Hepatocyte (in vitro differentiated cells): ENCODE measurements around the gene STX11.

Experiments used
- EZH2 ChIP-seq: fragments of 200-600 bp; sonication (generic); IDR thresholded peaks from 2 replicates; pipeline ENCODE4 v1.6.1; 2016; ENCODE audit warnings: antibody characterized with exemption, mild to moderate bottlenecking, borderline replicate concordance
- TF ChIP-seq, protein P1 (sequence below): fragments of 200-600 bp; sonication (generic); IDR thresholded peaks from 2 replicates; pipeline ENCODE4 v1.5.1; 2016; ENCODE audit warnings: antibody characterized with exemption, mild to moderate bottlenecking; ENCODE audit not compliant: poor library complexity

DNA sequence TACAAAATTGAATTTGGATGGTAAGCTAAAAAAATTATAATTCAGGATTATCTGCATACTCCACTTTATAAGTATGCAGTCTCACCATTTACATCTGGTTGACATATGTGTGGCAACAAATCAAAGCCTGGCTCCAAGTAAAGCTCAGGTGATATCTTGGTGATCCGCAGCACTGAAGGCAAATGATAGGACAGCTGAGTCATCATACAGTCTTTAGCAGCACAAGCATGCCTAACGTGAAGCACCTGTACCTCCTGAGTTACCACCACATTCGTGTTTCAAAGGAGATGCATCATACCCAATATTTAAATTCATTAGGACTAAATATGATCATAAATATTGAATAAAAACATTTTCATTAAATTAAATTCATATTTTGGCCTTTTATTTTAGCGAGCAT, 11.8 kb upstream of the STX11 start:
- TF ChIP-seq, protein P1, sequence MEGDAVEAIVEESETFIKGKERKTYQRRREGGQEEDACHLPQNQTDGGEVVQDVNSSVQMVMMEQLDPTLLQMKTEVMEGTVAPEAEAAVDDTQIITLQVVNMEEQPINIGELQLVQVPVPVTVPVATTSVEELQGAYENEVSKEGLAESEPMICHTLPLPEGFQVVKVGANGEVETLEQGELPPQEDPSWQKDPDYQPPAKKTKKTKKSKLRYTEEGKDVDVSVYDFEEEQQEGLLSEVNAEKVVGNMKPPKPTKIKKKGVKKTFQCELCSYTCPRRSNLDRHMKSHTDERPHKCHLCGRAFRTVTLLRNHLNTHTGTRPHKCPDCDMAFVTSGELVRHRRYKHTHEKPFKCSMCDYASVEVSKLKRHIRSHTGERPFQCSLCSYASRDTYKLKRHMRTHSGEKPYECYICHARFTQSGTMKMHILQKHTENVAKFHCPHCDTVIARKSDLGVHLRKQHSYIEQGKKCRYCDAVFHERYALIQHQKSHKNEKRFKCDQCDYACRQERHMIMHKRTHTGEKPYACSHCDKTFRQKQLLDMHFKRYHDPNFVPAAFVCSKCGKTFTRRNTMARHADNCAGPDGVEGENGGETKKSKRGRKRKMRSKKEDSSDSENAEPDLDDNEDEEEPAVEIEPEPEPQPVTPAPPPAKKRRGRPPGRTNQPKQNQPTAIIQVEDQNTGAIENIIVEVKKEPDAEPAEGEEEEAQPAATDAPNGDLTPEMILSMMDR, result no peak
- no peak for TF ChIP-seq EZH2
